Subcutaneous adipose tissue (tissue), 4 donors: ENCODE measurements around the gene CPSF4L. TPM values are rescaled to one million over a fixed set of nuclear protein-coding genes. Genes with fewer than 3 reads are reported as not detected.

Experiments
- CTCF ChIP-seq: fragments of 450-650 bp; IDR thresholded peaks from one replicate; pipeline ENCODE4 v1.5.1; 2016; ENCODE audit warnings: low read depth, mild to moderate bottlenecking, control low read depth, antibody characterized with exemption, moderate library complexity
- total RNA-seq, 4 donors: library from RNA; depleted of rRNA; stranded (reverse); fragments of >200 nt; gene quantifications; one replicate each; pipeline ENCODE4 v1.1.0, GENCODE V29; 2016

CPSF4L gene
- total RNA-seq, 4 donors from 2014 or later: not detected

GRCh38 chr17:73265646-73266640 is 4.3 kb upstream of the CPSF4L start:
- TF ChIP-seq CTCF: no peak

- TF ChIP-seq CTCF: no peak
Measured at GRCh38 chr17:73262676-73263642, 1.3 kb upstream of the CPSF4L start.

GRCh38 chr17:73261952-73262675 is 434 bp upstream of the CPSF4L start:
- TF ChIP-seq CTCF: no peak

GRCh38 chr17:73257516-73257915 is 4.2 kb downstream of the CPSF4L start:
- TF ChIP-seq CTCF: no peak

- TF ChIP-seq CTCF: no peak
Measured at GRCh38 chr17:73256220-73256619, 5.5 kb downstream of the CPSF4L start.

- TF ChIP-seq CTCF: no peak
Measured at GRCh38 chr17:73255671-73256181, 6.0 kb downstream of the CPSF4L start.
